ENCODE data around the gene WDR93.

- TF ChIP-seq CTCF (IDR thresholded peaks at IDR 0.05) (no peak), POLR2A (IDR thresholded peaks at IDR 0.05) (no peak)
Measured at GRCh38 chr15:89769366-89769765, 78.8 kb downstream of the WDR93 start.

Measured in uterus (tissue), 2 donors.